Activated naive CD8-positive, alpha-beta T cell treated with anti-CD3 and anti-CD28 coated beads for 36 hours (primary cell): ENCODE measurements around the gene GPR85. TPM values are rescaled to one million over a fixed set of nuclear protein-coding genes. Genes with fewer than 3 reads are reported as not detected.

Experiments used
- DNase-seq: peaks from one replicate; pipeline ENCODE4 v3.0.0; 2021
- H3K27ac Mint-ChIP-seq: one replicate; pipeline ENCODE4 v1.8.0; 2022; ENCODE audit warnings: mild to moderate bottlenecking, moderate library complexity, mixed read lengths
- H3K27me3 Mint-ChIP-seq: one replicate; pipeline ENCODE4 v1.8.0; 2022; ENCODE audit warnings: mild to moderate bottlenecking, mixed read lengths
- H3K36me3 Mint-ChIP-seq: one replicate; pipeline ENCODE4 v1.8.0; 2021; ENCODE audit warnings: mild to moderate bottlenecking, mixed read lengths
- H3K4me1 Mint-ChIP-seq: one replicate; pipeline ENCODE4 v1.8.0; 2021; ENCODE audit warnings: mixed read lengths
- H3K4me3 Mint-ChIP-seq: one replicate; pipeline ENCODE4 v1.8.0; 2022; ENCODE audit warnings: mild to moderate bottlenecking, moderate library complexity, mixed read lengths
- H3K9me3 Mint-ChIP-seq: one replicate; pipeline ENCODE4 v1.8.0; 2022; ENCODE audit warnings: mixed read lengths
- total RNA-seq, 2 experiments: library from RNA; stranded (reverse); gene quantifications; one replicate each; pipeline ENCODE4 v1.2.3, GENCODE V29; 2021

GPR85 gene
- total RNA-seq, 2 experiments from 2014 or later = 0.16 TPM; not detected in 1

GRCh38 chr7:113094517-113095249 lies 8.1 kb upstream of the GPR85 start:
- H3K27ac Mint-ChIP-seq = no peak overlapping the region
- H3K4me1 Mint-ChIP-seq = no peaks in the 10 kb centered on the region
- no peaks in the 10 kb centered on the region for H3K9me3 Mint-ChIP-seq
- no peak for DNase-seq
- H3K4me3 Mint-ChIP-seq = no peak overlapping the region
- peaks cover 16% of the 10 kb centered on the region for H3K27me3 Mint-ChIP-seq
- no peaks in the 10 kb centered on the region for H3K36me3 Mint-ChIP-seq

- H3K27ac Mint-ChIP-seq = no peak overlapping the region
- DNase-seq = no peak
- H3K9me3 Mint-ChIP-seq = no peaks in the 10 kb centered on the region
- H3K27me3 Mint-ChIP-seq = peaks cover 20% of the 10 kb centered on the region
- no peaks in the 10 kb centered on the region for H3K4me1 Mint-ChIP-seq
- no peak overlapping the region for H3K4me3 Mint-ChIP-seq
- no peaks in the 10 kb centered on the region for H3K36me3 Mint-ChIP-seq
These were observed 6.9 kb upstream of the GPR85 start for GRCh38 chr7:113093561-113093960.

GRCh38 chr7:113092762-113093161 lies 6.1 kb upstream of the GPR85 start:
- no peak for DNase-seq
- no peak overlapping the region for H3K4me3 Mint-ChIP-seq
- H3K27ac Mint-ChIP-seq = no peak overlapping the region
- H3K36me3 Mint-ChIP-seq = no peaks in the 10 kb centered on the region
- no peaks in the 10 kb centered on the region for H3K9me3 Mint-ChIP-seq
- H3K27me3 Mint-ChIP-seq = peaks cover 28% of the 10 kb centered on the region
- H3K4me1 Mint-ChIP-seq = no peaks in the 10 kb centered on the region

- Mint-ChIP-seq H3K4me3 (no peak overlapping the region), H3K27ac (no peak overlapping the region), H3K36me3 (no peaks in the 10 kb centered on the region), H3K4me1 (peaks cover 9% of the 10 kb centered on the region), H3K27me3 (peaks cover 63% of the 10 kb centered on the region), H3K9me3 (no peaks in the 10 kb centered on the region)
- DNase-seq = no peak
These were observed 708 bp upstream of the GPR85 start for GRCh38 chr7:113087071-113087998.

- Mint-ChIP-seq H3K4me3 (peak overlapping the region; percentile 53), H3K4me1 (peaks cover 9% of the 10 kb centered on the region), H3K9me3 (no peaks in the 10 kb centered on the region), H3K27me3 (peaks cover 69% of the 10 kb centered on the region), H3K36me3 (no peaks in the 10 kb centered on the region), H3K27ac (no peak overlapping the region)
- DNase-seq = no peak
These were observed 741 bp downstream of the GPR85 start for GRCh38 chr7:113085781-113086390.

- Mint-ChIP-seq H3K4me1 (peaks cover 9% of the 10 kb centered on the region), H3K4me3 (no peak overlapping the region), H3K27me3 (peaks cover 59% of the 10 kb centered on the region), H3K9me3 (no peaks in the 10 kb centered on the region), H3K27ac (no peak overlapping the region), H3K36me3 (no peaks in the 10 kb centered on the region)
- DNase-seq = no peak
These were observed 2.0 kb downstream of the GPR85 start for GRCh38 chr7:113084496-113085172.

- Mint-ChIP-seq H3K9me3 (no peaks in the 10 kb centered on the region), H3K4me3 (no peak overlapping the region), H3K27me3 (peaks cover 57% of the 10 kb centered on the region), H3K36me3 (no peaks in the 10 kb centered on the region), H3K27ac (no peak overlapping the region), H3K4me1 (peaks cover 9% of the 10 kb centered on the region)
- no peak for DNase-seq
These were observed 2.7 kb downstream of the GPR85 start for GRCh38 chr7:113083816-113084495.

GRCh38 chr7:113083132-113083815 lies 3.4 kb downstream of the GPR85 start:
- Mint-ChIP-seq H3K4me1 (peaks cover 9% of the 10 kb centered on the region), H3K9me3 (no peaks in the 10 kb centered on the region), H3K27me3 (peaks cover 53% of the 10 kb centered on the region), H3K36me3 (no peaks in the 10 kb centered on the region), H3K4me3 (no peak overlapping the region), H3K27ac (no peak overlapping the region)
- no peak for DNase-seq

GRCh38 chr7:113078331-113078730 lies 8.3 kb downstream of the GPR85 start:
- Mint-ChIP-seq H3K9me3 (no peaks in the 10 kb centered on the region), H3K27ac (no peak overlapping the region), H3K36me3 (no peaks in the 10 kb centered on the region), H3K4me1 (no peaks in the 10 kb centered on the region), H3K27me3 (peaks cover 13% of the 10 kb centered on the region), H3K4me3 (no peak overlapping the region)
- no peak for DNase-seq

GRCh38 chr7:113076703-113077102 lies 9.9 kb downstream of the GPR85 start:
- H3K27ac Mint-ChIP-seq = no peak overlapping the region
- H3K36me3 Mint-ChIP-seq = no peaks in the 10 kb centered on the region
- H3K4me3 Mint-ChIP-seq = no peak overlapping the region
- H3K27me3 Mint-ChIP-seq = peaks cover 9% of the 10 kb centered on the region
- no peaks in the 10 kb centered on the region for H3K4me1 Mint-ChIP-seq
- DNase-seq = no peak
- no peaks in the 10 kb centered on the region for H3K9me3 Mint-ChIP-seq

GRCh38 chr7:113071465-113071864 lies 15.2 kb downstream of the GPR85 start:
- Mint-ChIP-seq H3K4me1 (no peaks in the 10 kb centered on the region), H3K4me3 (no peak overlapping the region), H3K27me3 (peaks cover 7% of the 10 kb centered on the region), H3K27ac (no peak overlapping the region), H3K36me3 (no peaks in the 10 kb centered on the region), H3K9me3 (no peaks in the 10 kb centered on the region)
- no peak for DNase-seq

GRCh38 chr7:113062499-113062898 lies 24.1 kb downstream of the GPR85 start:
- Mint-ChIP-seq H3K27ac (no peak overlapping the region), H3K4me1 (no peaks in the 10 kb centered on the region), H3K36me3 (no peaks in the 10 kb centered on the region), H3K4me3 (no peak overlapping the region), H3K27me3 (peaks cover 17% of the 10 kb centered on the region), H3K9me3 (no peaks in the 10 kb centered on the region)
- no peak for DNase-seq

- no peaks in the 10 kb centered on the region for H3K4me1 Mint-ChIP-seq
- H3K4me3 Mint-ChIP-seq = no peak overlapping the region
- H3K36me3 Mint-ChIP-seq = no peaks in the 10 kb centered on the region
- peaks cover 17% of the 10 kb centered on the region for H3K27me3 Mint-ChIP-seq
- DNase-seq = no peak
- H3K27ac Mint-ChIP-seq = no peak overlapping the region
- peaks cover 1% of the 10 kb centered on the region for H3K9me3 Mint-ChIP-seq
These were observed 26.5 kb downstream of the GPR85 start for GRCh38 chr7:113060100-113060499.

- H3K36me3 Mint-ChIP-seq = no peaks in the 10 kb centered on the region
- no peak overlapping the region for H3K27ac Mint-ChIP-seq
- no peak for DNase-seq
These were observed 31.7 kb downstream of the GPR85 start for GRCh38 chr7:113054938-113055337.

More at GRCh38 chr7:113054938-113055337, 31.7 kb downstream of the GPR85 start:
- peaks cover 21% of the 10 kb centered on the region for H3K27me3 Mint-ChIP-seq
- no peaks in the 10 kb centered on the region for H3K4me1 Mint-ChIP-seq
- no peak overlapping the region for H3K4me3 Mint-ChIP-seq
- H3K9me3 Mint-ChIP-seq = peaks cover 4% of the 10 kb centered on the region
